BLaER1 (cell line): Measurements from ENCODE around the gene COL4A6.

ENCODE experiments used
- H3K27ac ChIP-seq: shearing (Covaris generic); formaldehyde crosslinking; 2 replicates; pipeline ENCODE4 v1.8.1; 2022
- H3K27me3 ChIP-seq: shearing (Covaris generic); formaldehyde crosslinking; 2 replicates; pipeline ENCODE4 v1.8.1; 2022
- H3K36me3 ChIP-seq: shearing (Covaris generic); formaldehyde crosslinking; 2 replicates; pipeline ENCODE4 v1.8.1; 2022
- H3K4me1 ChIP-seq: shearing (Covaris generic); formaldehyde crosslinking; 2 replicates; pipeline ENCODE4 v1.8.1; 2022
- H3K4me2 ChIP-seq: shearing (Covaris generic); formaldehyde crosslinking; 2 replicates; pipeline ENCODE4 v1.8.1; 2022
- H3K4me3 ChIP-seq: shearing (Covaris generic); formaldehyde crosslinking; 2 replicates; pipeline ENCODE4 v1.8.1; 2022
- H3K9ac ChIP-seq: shearing (Covaris generic); formaldehyde crosslinking; 2 replicates; pipeline ENCODE4 v1.8.1; 2022
- H3K9me3 ChIP-seq: shearing (Covaris generic); formaldehyde crosslinking; 2 replicates; pipeline ENCODE4 v1.8.1; 2022
- H4K20me1 ChIP-seq: shearing (Covaris generic); formaldehyde crosslinking; 2 replicates; pipeline ENCODE4 v1.8.1; 2022
- Cebpa-rat ChIP-seq: shearing (Covaris generic); IDR thresholded peaks from 2 replicates; pipeline ENCODE4 v1.8.1; 2022

COL4A6 gene

DNA sequence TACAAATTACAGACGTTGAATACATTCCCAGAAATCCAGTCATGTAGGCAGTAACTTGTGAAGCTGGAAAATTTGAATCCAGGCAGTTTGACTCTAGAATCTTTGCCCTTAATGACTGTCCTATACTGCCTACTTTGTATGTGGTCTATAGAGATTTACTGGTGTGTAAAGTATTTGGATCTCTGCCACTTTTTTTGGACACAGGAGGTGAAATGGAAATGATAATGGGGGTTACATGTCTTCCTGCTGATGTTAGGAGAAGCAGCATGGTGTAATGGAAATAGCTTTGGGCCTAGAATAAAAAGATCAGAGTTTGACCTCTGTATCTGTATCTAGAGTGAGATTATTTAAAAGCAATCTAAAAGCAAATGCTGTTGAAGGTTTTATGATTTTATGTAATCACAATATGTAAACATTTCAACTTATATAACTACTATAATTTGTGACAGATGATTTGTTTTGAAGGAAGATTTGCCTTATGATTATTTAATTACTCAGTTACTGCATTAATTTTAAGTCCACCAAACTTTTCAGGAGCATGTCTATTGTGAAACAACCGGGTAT, 4.8 kb upstream of the COL4A6 start:
- no peak overlapping the region for H3K4me2 ChIP-seq
- TF ChIP-seq Cebpa-rat, result no peak
- peaks cover 80% of the 10 kb centered on the region for H3K27me3 ChIP-seq
- H3K27ac ChIP-seq, result no peak overlapping the region
- H3K36me3 ChIP-seq, result no peaks in the 10 kb centered on the region
- H3K4me3 ChIP-seq, result no peak overlapping the region
- H3K4me1 ChIP-seq, result no peaks in the 10 kb centered on the region
- H3K9ac ChIP-seq, result no peak overlapping the region
- no peaks in the 10 kb centered on the region; the same call in 1 of the 2 replicates for H3K9me3 ChIP-seq
- H4K20me1 ChIP-seq, result no peaks in the 10 kb centered on the region

DNA sequence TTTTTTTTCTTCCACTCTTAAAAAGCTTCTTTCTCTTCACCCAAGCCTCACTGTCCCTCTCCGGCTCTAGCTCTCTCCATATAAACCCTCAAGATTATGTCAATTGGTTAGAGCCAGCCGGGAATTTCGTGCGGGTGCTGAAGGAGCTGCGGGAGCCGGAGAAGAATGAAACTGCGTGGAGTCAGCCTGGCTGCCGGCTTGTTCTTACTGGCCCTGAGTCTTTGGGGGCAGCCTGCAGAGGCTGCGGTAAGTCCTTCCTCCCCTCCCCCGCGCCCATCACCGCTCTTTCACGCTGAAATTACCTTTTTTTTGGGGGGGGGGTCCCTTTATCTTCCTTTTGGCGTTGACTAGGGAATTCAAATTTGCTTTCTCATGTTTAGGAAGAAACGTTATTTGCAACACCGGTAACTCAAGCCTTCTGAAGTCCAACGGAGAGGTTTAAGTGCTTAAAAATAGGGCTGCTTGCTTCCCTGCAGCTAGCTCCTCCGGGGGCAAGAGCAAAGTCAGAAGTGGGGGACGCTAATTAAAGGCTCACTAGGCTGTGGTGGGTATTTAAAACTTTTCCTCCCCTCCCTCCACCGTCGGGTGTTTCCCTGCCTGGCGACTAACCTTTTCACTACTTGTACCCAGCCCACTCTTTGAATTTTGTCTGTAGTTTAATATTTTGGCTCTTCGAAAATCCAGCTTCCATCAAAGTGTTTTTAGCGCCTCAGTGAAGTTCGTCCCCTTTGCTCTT, 1.9 kb upstream of the COL4A6 start:
- Histone ChIP-seq H3K4me2 (no peak overlapping the region), H3K27me3 (peaks cover 86% of the 10 kb centered on the region), H3K27ac (no peak overlapping the region), H3K4me3 (no peak overlapping the region), H3K36me3 (no peaks in the 10 kb centered on the region), H3K9me3 (no peaks in the 10 kb centered on the region; the same call in 1 of the 2 replicates), H3K9ac (no peak overlapping the region), H3K4me1 (no peaks in the 10 kb centered on the region), H4K20me1 (no peaks in the 10 kb centered on the region)
- TF ChIP-seq Cebpa-rat, result no peak

GRCh38 chrX:108439426-108439942, 1.3 kb upstream of the COL4A6 start, which contains the start of gene COL4A5:
TSS of gene COL4A5 (plus strand) at chrX:108439838. CDS start at chrX:108440126, 288 bp downstream.
- H3K4me2 ChIP-seq, result no peak within 1 kb of the TSS
- H3K27me3 ChIP-seq, result peaks cover 84% of the 10 kb centered on the region
- no peaks in the 10 kb centered on the region for H4K20me1 ChIP-seq
- H3K9me3 ChIP-seq, result no peaks in the 10 kb centered on the region; the same call in 1 of the 2 replicates
- no peak within 1 kb of the TSS for H3K27ac ChIP-seq
- no peaks in the 10 kb centered on the region for H3K4me1 ChIP-seq
- no peak within 1 kb of the TSS for H3K9ac ChIP-seq
- H3K36me3 ChIP-seq, result no peaks in the 10 kb centered on the region
- H3K4me3 ChIP-seq, result no peak within 1 kb of the TSS
- TF ChIP-seq Cebpa-rat, result no peak

DNA sequence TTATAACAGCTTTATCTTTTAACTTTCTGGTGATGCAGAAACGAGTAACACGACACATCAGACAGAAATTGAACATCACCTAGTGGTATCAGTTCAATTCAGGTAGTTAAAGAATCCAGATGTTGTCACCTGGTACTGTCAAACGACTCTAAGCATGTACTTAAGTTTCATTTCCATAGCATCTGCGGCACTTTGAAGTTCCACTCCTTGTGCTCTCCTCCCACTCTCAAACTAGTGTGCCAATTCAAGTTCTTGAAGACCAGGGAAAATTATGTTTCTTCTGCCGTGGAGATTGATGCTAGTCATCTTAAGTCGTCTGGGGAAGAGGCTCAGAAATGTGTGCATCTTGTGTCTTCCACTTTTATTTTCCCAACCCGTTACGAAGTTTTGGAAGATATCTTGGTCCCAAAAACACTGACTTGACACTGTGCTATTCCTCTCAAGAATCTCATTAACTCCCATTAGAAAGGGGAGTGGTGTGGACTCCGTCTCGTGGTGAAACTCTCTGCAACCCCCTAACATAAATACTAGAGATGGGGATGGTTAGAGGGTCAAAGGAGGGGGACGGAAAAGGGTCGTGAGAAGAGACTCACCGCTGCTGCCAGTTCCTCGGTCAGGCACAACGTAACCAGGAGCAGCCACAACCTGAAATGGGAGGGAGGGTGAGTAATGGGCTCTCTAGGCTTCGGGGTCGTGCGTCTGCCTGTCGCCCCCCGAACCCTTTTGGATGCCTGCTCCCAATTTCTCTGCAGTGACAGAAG, 693 bp downstream of the COL4A6 start:
- no peak for TF ChIP-seq Cebpa-rat
- no peaks in the 10 kb centered on the region for H4K20me1 ChIP-seq
- H3K4me3 ChIP-seq, result no peak overlapping the region
- no peaks in the 10 kb centered on the region for H3K36me3 ChIP-seq
- H3K9me3 ChIP-seq, result no peaks in the 10 kb centered on the region
- no peak overlapping the region for H3K9ac ChIP-seq
- no peak overlapping the region for H3K27ac ChIP-seq
- peaks cover 83% of the 10 kb centered on the region for H3K27me3 ChIP-seq
- H3K4me2 ChIP-seq, result no peak overlapping the region
- no peaks in the 10 kb centered on the region for H3K4me1 ChIP-seq

DNA sequence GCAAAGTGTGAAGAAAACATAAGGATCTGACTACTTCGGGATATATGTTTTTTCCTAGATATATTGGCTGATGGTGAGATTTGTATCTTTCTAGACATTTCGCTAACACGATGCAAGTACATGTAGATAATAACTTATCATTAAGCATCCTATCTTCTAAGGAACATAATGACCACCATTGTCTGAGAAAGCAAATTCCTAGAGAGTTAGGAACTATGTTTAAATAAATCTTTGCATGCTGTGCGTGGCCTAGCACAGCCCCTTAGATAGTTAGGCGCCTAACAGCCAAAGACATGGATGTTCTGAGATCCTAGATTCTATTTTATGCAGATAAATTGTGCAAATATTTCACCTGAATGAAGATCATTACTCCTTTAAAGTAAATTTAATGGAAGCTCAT, 3.0 kb downstream of the COL4A6 start:
- no peaks in the 10 kb centered on the region for H3K36me3 ChIP-seq
- no peaks in the 10 kb centered on the region for H4K20me1 ChIP-seq
- no peaks in the 10 kb centered on the region for H3K9me3 ChIP-seq
- H3K9ac ChIP-seq, result no peak overlapping the region
- no peak overlapping the region for H3K4me3 ChIP-seq
- H3K4me1 ChIP-seq, result no peaks in the 10 kb centered on the region
- peaks cover 77% of the 10 kb centered on the region for H3K27me3 ChIP-seq
- no peak for TF ChIP-seq Cebpa-rat
- H3K4me2 ChIP-seq, result no peak overlapping the region
- H3K27ac ChIP-seq, result no peak overlapping the region

DNA sequence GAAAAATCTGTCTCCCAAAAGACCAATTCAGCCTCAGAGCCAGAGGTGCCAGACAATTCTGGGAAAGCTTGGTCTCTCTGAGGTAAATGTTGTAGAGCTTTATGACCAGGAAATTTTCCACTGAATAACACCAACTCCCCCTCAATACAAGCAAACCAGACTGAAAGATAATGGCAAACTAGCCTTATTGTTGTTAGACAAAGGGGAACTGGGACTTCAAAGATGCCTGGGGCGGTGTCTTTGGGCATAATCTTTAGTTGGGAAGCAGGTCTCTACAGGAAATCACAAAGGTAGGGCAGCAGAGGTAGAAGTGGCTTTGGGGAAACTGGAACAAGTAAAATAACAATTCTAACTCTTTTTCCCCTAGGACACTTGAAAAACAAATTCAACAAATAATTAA, 12.0 kb downstream of the COL4A6 start:
- Histone ChIP-seq H3K9ac (no peak overlapping the region), H3K4me2 (no peak overlapping the region)
- TF ChIP-seq Cebpa-rat, result no peak

GRCh38 chrX:108420481-108420880, 17.7 kb downstream of the COL4A6 start:
- H3K4me3 ChIP-seq, result no peak overlapping the region
- H3K9me3 ChIP-seq, result no peaks in the 10 kb centered on the region
- H3K9ac ChIP-seq, result no peak overlapping the region
- TF ChIP-seq Cebpa-rat, result no peak
- H4K20me1 ChIP-seq, result peaks cover 11% of the 10 kb centered on the region; the same call in 1 of the 2 replicates
- H3K36me3 ChIP-seq, result no peaks in the 10 kb centered on the region
- H3K27me3 ChIP-seq, result peaks cover 84% of the 10 kb centered on the region
- no peak overlapping the region for H3K4me2 ChIP-seq
- H3K27ac ChIP-seq, result no peak overlapping the region
- H3K4me1 ChIP-seq, result no peaks in the 10 kb centered on the region

More for the DNA sequence above, 12.0 kb downstream of the COL4A6 start:
- Histone ChIP-seq H3K9me3 (no peaks in the 10 kb centered on the region), H3K4me3 (no peak overlapping the region), H3K4me1 (no peaks in the 10 kb centered on the region), H3K36me3 (no peaks in the 10 kb centered on the region), H3K27me3 (peaks cover 97% of the 10 kb centered on the region), H3K27ac (no peak overlapping the region), H4K20me1 (0 out of 2 replicates have a peak, but pooled peaks cover 7% of the 10 kb centered on the region)

DNA sequence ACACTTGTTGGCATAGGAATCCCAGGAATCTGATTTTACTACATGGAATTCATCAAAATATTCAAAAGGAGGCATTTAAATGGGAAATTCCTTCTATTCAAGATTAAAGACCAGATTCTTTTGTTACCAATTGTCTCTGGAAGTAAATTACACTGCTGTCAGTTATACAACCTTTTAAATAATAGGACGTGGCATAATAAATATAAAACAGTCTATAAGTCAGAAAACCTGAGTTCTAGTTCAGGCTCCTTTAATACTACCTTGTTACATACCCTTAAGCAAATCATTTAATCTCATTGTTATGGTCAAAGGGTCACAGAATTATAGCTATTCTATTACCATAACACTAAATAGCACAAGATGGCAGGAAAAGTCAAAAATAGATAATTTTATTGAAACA, 18.8 kb downstream of the COL4A6 start:
- no peaks in the 10 kb centered on the region for H3K36me3 ChIP-seq
- H3K4me2 ChIP-seq, result no peak overlapping the region
- H3K4me3 ChIP-seq, result no peak overlapping the region
- H3K9me3 ChIP-seq, result no peaks in the 10 kb centered on the region
- peaks cover 81% of the 10 kb centered on the region for H3K27me3 ChIP-seq
- no peaks in the 10 kb centered on the region for H3K4me1 ChIP-seq
- H4K20me1 ChIP-seq, result peaks cover 11% of the 10 kb centered on the region; the same call in 1 of the 2 replicates
- no peak overlapping the region for H3K27ac ChIP-seq
- H3K9ac ChIP-seq, result no peak overlapping the region
- TF ChIP-seq Cebpa-rat, result no peak

DNA sequence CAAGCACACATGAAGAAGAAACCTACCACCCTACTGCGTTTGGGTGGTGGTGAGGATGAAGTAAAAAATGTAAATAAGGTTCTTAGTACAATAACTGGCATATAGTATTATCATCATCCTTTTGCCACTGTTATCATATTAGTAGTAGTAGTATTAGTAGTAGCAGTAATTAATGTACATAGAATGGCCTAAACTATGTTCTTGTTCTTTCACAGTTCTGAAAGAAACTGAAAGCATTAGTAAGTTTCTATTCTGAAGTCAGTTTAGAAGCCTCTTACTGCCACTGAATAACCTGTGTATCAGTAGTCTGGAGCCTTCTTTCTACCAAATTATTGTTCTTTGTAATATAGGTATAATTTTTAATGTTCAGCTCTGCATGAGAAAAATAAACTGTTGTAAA, 21.0 kb downstream of the COL4A6 start:
- no peaks in the 10 kb centered on the region for H3K4me1 ChIP-seq
- peaks cover 80% of the 10 kb centered on the region for H3K27me3 ChIP-seq
- H3K27ac ChIP-seq, result no peak overlapping the region

More for the DNA sequence above, 21.0 kb downstream of the COL4A6 start:
- H3K9me3 ChIP-seq, result no peaks in the 10 kb centered on the region
- H3K36me3 ChIP-seq, result no peaks in the 10 kb centered on the region
- TF ChIP-seq Cebpa-rat, result no peak
- H3K4me2 ChIP-seq, result no peak overlapping the region
- peaks cover 5% of the 10 kb centered on the region; the same call in 1 of the 2 replicates for H4K20me1 ChIP-seq
- no peak overlapping the region for H3K4me3 ChIP-seq
- H3K9ac ChIP-seq, result no peak overlapping the region
